ENCODE results near the gene FRYL.
"Not testable (repeated sequence)": the region's sequence is repeated elsewhere in the genome, so short reads cannot be mapped to it uniquely, and the experiment has no call there.

FRYL gene

GRCh38 chr4:48812866-48813265 is 32.8 kb upstream of the FRYL start:
- TF ChIP-seq CTCF (IDR thresholded peaks at IDR 0.05; ENCODE audit: extremely low read depth, insufficient read depth, missing control alignments): no peak
- DNase-seq (ENCODE audit: low spot score): no peak
- in situ Hi-C loops (cut with MboI; ENCODE audit: low pct_unique_long_range_greater_than_20kb, low sequenced_read_pairs, unreplicated experiment): no loop called here

- DNase-seq (ENCODE audit: low spot score): no peak
- no peak for TF ChIP-seq CTCF (IDR thresholded peaks at IDR 0.05; ENCODE audit: extremely low read depth, insufficient read depth, missing control alignments)
- in situ Hi-C loops (cut with MboI; ENCODE audit: low pct_unique_long_range_greater_than_20kb, low sequenced_read_pairs, unreplicated experiment): no loop called here
Observed at GRCh38 chr4:48804584-48805301, 24.7 kb upstream of the FRYL start.

GRCh38 chr4:48801016-48801715 is 21.1 kb upstream of the FRYL start:
- in situ Hi-C loops (cut with MboI; ENCODE audit: low pct_unique_long_range_greater_than_20kb, low sequenced_read_pairs, unreplicated experiment): no loop called here
- TF ChIP-seq CTCF (IDR thresholded peaks at IDR 0.05; ENCODE audit: extremely low read depth, insufficient read depth, missing control alignments): no peak
- DNase-seq (ENCODE audit: low spot score): no peak

- in situ Hi-C loops (cut with MboI; ENCODE audit: low pct_unique_long_range_greater_than_20kb, low sequenced_read_pairs, unreplicated experiment): not testable (repeated sequence)
Observed at GRCh38 chr4:48800155-48800554, 20.1 kb upstream of the FRYL start.

GRCh38 chr4:48799157-48799556 is 19.1 kb upstream of the FRYL start:
- DNase-seq (ENCODE audit: low spot score): no peak
- in situ Hi-C loops (cut with MboI; ENCODE audit: low pct_unique_long_range_greater_than_20kb, low sequenced_read_pairs, unreplicated experiment): no loop called here
- TF ChIP-seq CTCF (IDR thresholded peaks at IDR 0.05; ENCODE audit: extremely low read depth, insufficient read depth, missing control alignments): no peak

More at GRCh38 chr4:48800155-48800554, 20.1 kb upstream of the FRYL start:
- DNase-seq (ENCODE audit: low spot score): not testable (repeated sequence)

GRCh38 chr4:48798117-48798516 is 18.0 kb upstream of the FRYL start:
- no peak for TF ChIP-seq CTCF (IDR thresholded peaks at IDR 0.05; ENCODE audit: extremely low read depth, insufficient read depth, missing control alignments)
- in situ Hi-C loops (cut with MboI; ENCODE audit: low pct_unique_long_range_greater_than_20kb, low sequenced_read_pairs, unreplicated experiment): no loop called here
- DNase-seq (ENCODE audit: low spot score): no peak

All from GM13977 (cell line).